ENCODE results near the gene MED1. TPM values are rescaled to one million over a fixed set of nuclear protein-coding genes. Genes with fewer than 3 reads are reported as not detected.

The MED1 gene
- total RNA-seq, 1 donor from 2014 or later, result 22.1 TPM

DNA sequence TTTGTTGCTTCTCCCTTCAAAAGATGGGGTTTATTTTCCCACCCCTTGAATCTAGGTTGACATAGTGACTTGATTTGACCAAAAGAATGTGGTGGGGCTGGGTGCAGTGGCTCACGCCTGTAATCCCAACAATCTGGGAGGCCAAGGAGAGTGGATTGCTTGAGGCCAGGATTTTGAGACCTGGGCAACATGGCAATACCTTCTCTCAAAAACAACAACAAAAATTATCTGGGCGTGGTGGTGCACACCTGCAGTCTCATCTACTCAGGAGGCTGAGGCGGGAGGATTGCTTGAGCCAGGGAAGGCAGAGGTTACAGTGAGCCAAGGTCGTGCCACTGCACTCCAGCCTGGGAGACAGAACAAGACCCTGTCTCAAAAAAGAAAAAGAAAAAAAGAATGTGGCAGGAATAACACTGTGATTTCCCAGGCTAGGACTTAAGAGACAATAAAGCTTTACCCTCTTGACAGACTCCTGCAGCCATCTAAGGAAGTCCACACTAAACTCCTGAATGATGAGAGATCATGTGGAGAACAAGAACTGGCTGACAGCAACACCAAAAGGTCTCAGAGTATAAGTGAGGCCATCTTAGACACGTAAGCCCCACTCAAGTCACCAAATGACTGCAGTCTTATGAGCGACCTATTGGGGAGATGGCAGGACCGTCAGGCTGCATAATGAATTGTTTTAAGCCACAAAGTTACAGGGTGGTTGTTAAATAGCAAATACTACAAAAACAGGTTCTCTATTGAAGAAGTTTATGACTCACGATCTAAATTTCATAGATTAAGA lies 86.6 kb downstream of the MED1 start:
- DNase-seq, result no peak

DNA sequence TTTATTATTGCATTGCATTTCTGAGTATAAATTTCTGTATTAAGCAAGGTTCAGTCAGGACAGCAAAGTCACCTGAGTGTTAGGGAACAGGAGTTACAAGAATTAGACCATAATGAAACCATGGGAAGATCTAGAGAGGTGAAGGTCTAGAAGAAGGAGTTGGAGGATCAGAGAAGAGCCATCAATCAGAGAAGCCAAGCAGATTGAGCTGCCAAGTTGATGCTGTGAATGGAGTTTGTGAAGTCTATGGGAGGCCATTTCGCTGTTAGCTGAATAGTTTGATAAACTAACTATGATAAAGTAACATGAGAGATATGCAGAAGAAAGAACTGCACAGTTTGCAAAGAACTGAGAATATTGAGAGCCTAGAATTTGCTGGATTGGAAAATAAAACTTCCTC lies 90.0 kb downstream of the MED1 start:
- DNase-seq, result no peak

DNA sequence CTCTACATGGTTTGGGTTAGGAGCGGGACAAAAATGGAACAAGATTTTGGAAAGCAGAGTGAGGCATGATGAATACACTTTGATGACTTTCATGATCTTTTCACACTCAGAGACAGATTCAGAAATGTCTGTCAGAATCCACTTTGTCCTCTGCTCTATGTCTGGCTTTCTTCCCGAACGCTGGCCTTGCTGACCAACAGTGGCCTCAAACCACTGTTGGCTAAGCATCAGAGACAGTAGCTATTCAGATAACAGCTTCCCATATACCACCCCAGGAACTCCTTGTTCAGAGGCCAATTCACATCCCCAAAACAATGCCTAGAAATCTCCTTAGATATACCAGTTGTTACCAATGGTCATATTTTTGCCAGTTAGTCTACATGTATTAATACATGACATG lies 90.5 kb downstream of the MED1 start:
- DNase-seq, result no peak

DNA sequence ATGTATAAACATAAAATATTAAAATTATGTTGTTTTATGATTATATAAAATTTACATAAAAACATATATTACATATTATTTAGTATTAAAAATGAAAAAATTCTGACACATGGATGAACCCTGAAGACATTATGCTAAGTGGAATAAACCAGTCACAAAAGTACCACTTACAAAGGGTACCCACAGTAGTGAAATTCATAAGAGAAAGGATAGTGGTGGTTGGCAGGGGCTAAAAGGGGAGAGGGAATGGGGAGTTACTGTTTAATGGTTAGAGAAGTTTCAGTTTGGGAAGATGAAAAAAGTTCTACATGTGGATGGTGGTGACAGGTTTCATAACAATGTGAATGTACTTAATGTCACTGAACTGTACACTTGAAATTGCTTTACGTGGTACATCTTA lies 91.1 kb downstream of the MED1 start:
- no peak for DNase-seq

DNA sequence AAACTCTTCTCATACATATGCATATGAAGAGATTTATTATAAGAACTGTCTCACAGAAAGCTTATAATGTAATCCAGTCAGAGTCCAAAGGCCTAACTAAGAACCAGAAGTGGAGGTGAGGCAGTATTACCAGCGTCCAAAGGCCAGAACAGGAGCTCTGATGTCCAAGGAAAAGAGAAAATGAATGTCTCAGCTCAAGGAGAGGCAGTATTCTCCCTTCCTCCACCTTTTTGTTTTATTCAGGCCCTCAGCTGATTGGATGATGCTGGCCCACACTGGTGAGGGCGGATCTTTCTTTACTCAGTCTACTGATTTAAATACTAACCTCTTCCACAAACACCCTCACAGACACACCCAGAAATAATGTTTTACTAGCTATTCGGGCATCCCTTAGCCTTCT lies 93.1 kb downstream of the MED1 start:
- no peak for DNase-seq

DNA sequence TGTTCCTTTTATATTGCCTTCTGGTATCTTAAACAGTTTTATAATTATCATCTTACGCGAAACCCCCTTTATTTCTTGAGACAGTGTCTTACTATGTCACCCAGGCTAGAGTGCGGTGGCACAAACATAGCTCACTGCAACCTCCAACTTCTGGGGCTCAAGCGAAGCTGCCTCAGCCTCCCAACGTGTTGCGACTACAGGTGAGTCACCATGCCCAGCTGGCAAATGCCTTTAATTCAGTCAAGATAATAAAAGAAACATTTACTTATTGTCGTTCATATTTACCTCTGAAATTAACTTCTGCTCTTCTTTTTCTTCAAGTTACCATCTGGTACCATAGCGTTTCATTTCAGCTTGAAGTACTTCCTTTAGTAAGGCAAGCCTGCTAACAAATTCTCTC lies 93.6 kb downstream of the MED1 start:
- no peak for DNase-seq

Other genes with a start within 250 kb of the MED1 start
- gene STAC2, start 225.3 kb downstream of the MED1 start, total RNA-seq, result 1.5 TPM
- gene FBXL20, start 49.6 kb downstream of the MED1 start, total RNA-seq, result 14.2 TPM
- gene CDK12, start 10.2 kb upstream of the MED1 start, total RNA-seq, result 33.1 TPM
- not detected for gene NEUROD2, start 156.7 kb upstream of the MED1 start, total RNA-seq
- gene PPP1R1B, start 175.7 kb upstream of the MED1 start, total RNA-seq, result 12.8 TPM
- gene STARD3, start 185.9 kb upstream of the MED1 start, total RNA-seq, result 15.8 TPM
- gene TCAP, start 214.1 kb upstream of the MED1 start, total RNA-seq, result 20.7 TPM
- gene PNMT, start 217.2 kb upstream of the MED1 start, total RNA-seq, result not detected
- gene PGAP3, start 236.8 kb upstream of the MED1 start, total RNA-seq, result 9.7 TPM
- 61.1 TPM for gene ERBB2, start 248.8 kb upstream of the MED1 start, total RNA-seq

All from skin of body (tissue), 2 donors.